Measurements from ENCODE around the gene ECI1. TPM values are rescaled to one million over a fixed set of nuclear protein-coding genes. Genes with fewer than 3 reads are reported as not detected.
"Not testable (repeated sequence)": the region's sequence is repeated elsewhere in the genome, so short reads cannot be mapped to it uniquely, and the experiment has no call there.

ECI1 gene
- total RNA-seq, 4 donors from 2014 or later = 104 to 208 (median 169) TPM

- no peaks in the 10 kb centered on the region for H3K9me3 ChIP-seq
- no peaks in the 10 kb centered on the region for H3K27me3 ChIP-seq
- no peak overlapping the region for H3K4me3 ChIP-seq (replicated peaks in 1 of 3)
- H3K4me1 ChIP-seq = peaks cover 11 to 16% of the 10 kb centered on the region in 2 donors
- DNase-seq = no peak
- peaks cover 0 to under 1% of the 10 kb centered on the region in 2 donors for H3K36me3 ChIP-seq
- no peak overlapping the region for H3K27ac ChIP-seq
- intact Hi-C loops (cut with DNase I) = no loop called here
- 66 to 85% methylated on average over 6 to 9 of the region's 15 CpGs for WGBS, 2 donors
- TF ChIP-seq POLR2A (IDR thresholded peaks at IDR 0.05) = no peak
- TF ChIP-seq CTCF (IDR thresholded peaks at IDR 0.05) = no peak
These were observed 19.4 kb upstream of the ECI1 start for GRCh38 chr16:2270588-2271470.

- TF ChIP-seq CTCF (IDR thresholded peaks at IDR 0.05) = no peak
- TF ChIP-seq POLR2A (IDR thresholded peaks at IDR 0.05) = no peak
- Histone ChIP-seq H3K9me3 (no peaks in the 10 kb centered on the region), H3K4me3 (replicated peaks in 1 of 3) (no peak overlapping the region), H3K27ac (no peak overlapping the region), H3K4me1 (peaks cover 11 to 16% of the 10 kb centered on the region in 2 donors), H3K36me3 (no peaks in the 10 kb centered on the region), H3K27me3 (no peaks in the 10 kb centered on the region)
- DNase-seq = no peak
- intact Hi-C loops (cut with DNase I) = no loop called here
- 90 to 92% methylated on average over 8 to 9 of the region's 9 CpGs for WGBS, 2 donors
These were observed 18.7 kb upstream of the ECI1 start for GRCh38 chr16:2270070-2270462.

- peak in 1 of 6 experiments; percentile 41 for TF ChIP-seq CTCF (IDR thresholded peaks at IDR 0.05)
- TF ChIP-seq POLR2A (IDR thresholded peaks at IDR 0.05) = peak; percentile 86 to 91
- no peaks in the 10 kb centered on the region for H3K27me3 ChIP-seq
- peaks cover 11 to 16% of the 10 kb centered on the region in 2 donors for H3K4me1 ChIP-seq
- peak; percentile 94 to 95 for DNase-seq
- H3K36me3 ChIP-seq = peaks cover 0 to 9% of the 10 kb centered on the region in 2 donors
- no peaks in the 10 kb centered on the region for H3K9me3 ChIP-seq
- 1% methylated on average over 26 of the region's 88 CpGs; no CpG with 5 or more reads in 1 of the 2 donors for WGBS, 2 donors
- intact Hi-C loops (cut with DNase I) = loop anchor here (10.0 kb wide), 1 partner anchor 157 kb away; the partner anchor contains the start of gene CCNF
- H3K4me3 ChIP-seq (replicated peaks in 1 of 3) = peak within 1 kb of the TSS; percentile 30 to 85 (median 51)
- peak within 1 kb of the TSS; percentile 88 to 97 (median 95) for H3K27ac ChIP-seq
These were observed 16.7 kb upstream of the ECI1 start, which contains the start of gene RNPS1 for GRCh38 chr16:2267913-2268666. TSS of gene RNPS1 (minus strand) at chr16:2268126. CDS start at chr16:2264643, 3,483 bp downstream.

GRCh38 chr16:2267505-2267912 lies 16.1 kb upstream of the ECI1 start:
- peak overlapping the region; percentile 30 to 85 (median 51) for H3K4me3 ChIP-seq (replicated peaks in 1 of 3)
- H3K27ac ChIP-seq = peak overlapping the region; percentile 88 to 97 (median 95)
- 0% methylated on average over 14 to 16 of the region's 54 CpGs for WGBS, 2 donors
- not testable (repeated sequence) for H3K27me3 ChIP-seq, H3K9me3 ChIP-seq, DNase-seq
- H3K36me3 ChIP-seq = peaks cover 5 to 15% of the 10 kb centered on the region in 2 donors
- intact Hi-C loops (cut with DNase I) = loop anchor here (10.0 kb wide), 1 partner anchor 157 kb away; the partner anchor contains the start of gene CCNF
- H3K4me1 ChIP-seq = peaks cover 11 to 16% of the 10 kb centered on the region in 2 donors

GRCh38 chr16:2266887-2267286 lies 15.5 kb upstream of the ECI1 start:
- not testable (repeated sequence) for H3K27ac ChIP-seq, H3K9me3 ChIP-seq, H3K27me3 ChIP-seq, DNase-seq
- WGBS, 2 donors = 8 to 13% methylated on average over 2 to 7 of the region's 12 CpGs
- intact Hi-C loops (cut with DNase I) = loop anchor here (10.0 kb wide), 1 partner anchor 158 kb away; the partner anchor contains the start of gene CCNF
- Histone ChIP-seq H3K4me3 (replicated peaks in 1 of 3) (peak overlapping the region in 2 of 3 donors; percentile 51 to 85), H3K36me3 (peaks cover 12 to 21% of the 10 kb centered on the region in 2 donors), H3K4me1 (peaks cover 11 to 16% of the 10 kb centered on the region in 2 donors)

GRCh38 chr16:2263026-2263425 lies 11.6 kb upstream of the ECI1 start:
- H3K27ac ChIP-seq; DNase-seq; H3K27me3 ChIP-seq; H3K4me1 ChIP-seq; H3K9me3 ChIP-seq; H3K4me3 ChIP-seq (replicated peaks in 1 of 3): not testable (repeated sequence)
- H3K36me3 ChIP-seq = peaks cover 38 to 51% of the 10 kb centered on the region in 2 donors
- 81 to 90% methylated on average over 11 to 14 of the region's 14 CpGs for WGBS, 2 donors
- intact Hi-C loops (cut with DNase I) = loop anchor here (5.0 to 10.0 kb wide), 2 partner anchors 66 to 162 kb away; partner anchors contain the start of genes CASKIN1 and CCNF
